ENCODE data around the gene MGST1.

The MGST1 gene

GRCh38 chr12:16349131-16349460, 1.7 kb downstream of the MGST1 start:
- peak overlapping the region; percentile 64; the same call in 1 of the 2 replicates for H3K27ac ChIP-seq

GRCh38 chr12:16350682-16351081, 3.2 kb downstream of the MGST1 start:
- TF ChIP-seq CTCF (IDR thresholded peaks at IDR 0.05) (no peak), ZFX (IDR thresholded peaks at IDR 0.05; ENCODE audit: borderline replicate concordance) (no peak)
- no peak overlapping the region for H3K27ac ChIP-seq

More at GRCh38 chr12:16349131-16349460, 1.7 kb downstream of the MGST1 start:
- no peak for TF ChIP-seq CTCF (IDR thresholded peaks at IDR 0.05)
- TF ChIP-seq ZFX (IDR thresholded peaks at IDR 0.05; ENCODE audit: borderline replicate concordance): no peak

- no peak overlapping the region for H3K27ac ChIP-seq
- TF ChIP-seq ZFX (IDR thresholded peaks at IDR 0.05; ENCODE audit: borderline replicate concordance): no peak
- TF ChIP-seq CTCF (IDR thresholded peaks at IDR 0.05): no peak
These were observed 5.0 kb downstream of the MGST1 start for GRCh38 chr12:16352481-16352880.

- no peak overlapping the region for H3K27ac ChIP-seq
- no peak for TF ChIP-seq ZFX (IDR thresholded peaks at IDR 0.05; ENCODE audit: borderline replicate concordance)
- TF ChIP-seq CTCF (IDR thresholded peaks at IDR 0.05): no peak
These were observed 11.4 kb downstream of the MGST1 start for GRCh38 chr12:16358878-16359277.

GRCh38 chr12:16359512-16360491, 12.4 kb downstream of the MGST1 start:
- H3K27ac ChIP-seq: no peak overlapping the region
- TF ChIP-seq CTCF (IDR thresholded peaks at IDR 0.05) (peak; percentile 99), ZFX (IDR thresholded peaks at IDR 0.05; ENCODE audit: borderline replicate concordance) (no peak)

GRCh38 chr12:16361142-16361783, 13.8 kb downstream of the MGST1 start:
- TF ChIP-seq ZFX (IDR thresholded peaks at IDR 0.05; ENCODE audit: borderline replicate concordance): no peak

GRCh38 chr12:16362550-16362949, 15.1 kb downstream of the MGST1 start:
- no peak overlapping the region for H3K27ac ChIP-seq
- TF ChIP-seq CTCF (IDR thresholded peaks at IDR 0.05) (no peak), ZFX (IDR thresholded peaks at IDR 0.05; ENCODE audit: borderline replicate concordance) (no peak)

More at GRCh38 chr12:16361142-16361783, 13.8 kb downstream of the MGST1 start:
- no peak overlapping the region for H3K27ac ChIP-seq

Data from 22Rv1 (cell line).